GM12878 (cell line): ENCODE data around the gene ALAD. TPM values are rescaled to one million over a fixed set of nuclear protein-coding genes. Genes with fewer than 3 reads are reported as not detected.
A peak's percentile ranks its signal among the peaks of the same experiment; 100 is the strongest.

ENCODE experiments used
- ATAC-seq: fragments of 200-7000 bp; cut with Tn5 transposase; 3 replicates; pipeline ENCODE4 v1.9.1; 2020; ENCODE audit warnings: mild to moderate bottlenecking, moderate library complexity
- BruUV-seq: library from RNA; stranded (reverse); fragments of 400-500 nt; replicated peaks from 2 replicates; lab custom pipeline; 2021; lab: Mats Ljungman, UMichigan
- CTCF ChIA-PET: fragments of 300-600 bp; sonication (Branson Sonifier 250); formaldehyde crosslinking; extraction: SDS; loops from one replicate; lab custom pipeline; 2021; ENCODE audit warnings: inconsistent platforms; lab: Yijun Ruan, JAX
- POLR2A ChIA-PET: fragments of 350-600 bp; formaldehyde crosslinking; extraction: SDS; loops from one replicate; lab custom pipeline; 2021; ENCODE audit warnings: inconsistent platforms; lab: Charles Lee
- RAD21 ChIA-PET: fragments of 300-600 bp; sonication (Branson Sonifier 250); formaldehyde crosslinking; loops from one replicate; lab custom pipeline; 2023; ENCODE audit warnings: antibody characterized with exemption; ENCODE audit not compliant: unreplicated experiment; lab: Charles Lee
- SMC1A ChIA-PET: fragments of 300-600 bp; sonication (Branson Sonifier 250); formaldehyde crosslinking; loops from one replicate; lab custom pipeline; 2023; ENCODE audit not compliant: unreplicated experiment, uncharacterized antibody; lab: Charles Lee
- DNase-seq: peaks from one replicate; pipeline ENCODE4 v3.0.0-alpha.2; 2011; ENCODE audit warnings: low read depth, low spot score
- FAIRE-seq: peaks from 3 replicates; lab custom pipeline; 2011; peaks lifted over from hg19 to GRCh38; lab: Jason Lieb, UNC
- H2AFZ ChIP-seq: 2 replicates; pipeline ENCODE4 v1.6.0; 2011; ENCODE audit warnings: low read depth, low read length, control low read depth; ENCODE audit not compliant: control insufficient read depth
- H3K27ac ChIP-seq: 2 replicates; pipeline ENCODE4 v1.5.1; 2011; ENCODE audit warnings: control low read depth; ENCODE audit not compliant: control insufficient read depth, insufficient read depth
- H3K27me3 ChIP-seq, 2 experiments: replicated peaks in 1 of 2; 2 replicates each; pipeline versions ENCODE4 v1.6.0 to v1.6.1; 2011; ENCODE audit warnings: low read length in 1 of 2; ENCODE audit not compliant: control insufficient read depth in 2 of 2, insufficient read depth in 2 of 2
- H3K36me3 ChIP-seq, 2 experiments: 2 replicates each; pipeline ENCODE4 v1.5.1; 2011; ENCODE audit warnings: low read length in 1 of 2; ENCODE audit not compliant: control insufficient read depth in 2 of 2, insufficient read depth in 2 of 2
- H3K4me1 ChIP-seq: 2 replicates; pipeline ENCODE4 v1.6.1; 2011; ENCODE audit warnings: mild to moderate bottlenecking, low read length, moderate library complexity, mixed read lengths; ENCODE audit not compliant: control insufficient read depth, insufficient read depth
- H3K4me2 ChIP-seq: 2 replicates; pipeline ENCODE4 v1.6.0; 2011; ENCODE audit warnings: control low read depth; ENCODE audit not compliant: control insufficient read depth, insufficient read depth
- H3K4me3 ChIP-seq: fragments of 200-600 bp; sonication (generic); 2 replicates; pipeline ENCODE4 v1.5.1; 2016
- H3K79me2 ChIP-seq: 2 replicates; pipeline ENCODE4 v1.6.0; 2011; ENCODE audit warnings: low read length; ENCODE audit not compliant: control insufficient read depth, insufficient read depth
- H3K9ac ChIP-seq: 2 replicates; pipeline ENCODE4 v1.8.0; 2011; ENCODE audit warnings: low read length, control low read depth, mixed read lengths; ENCODE audit not compliant: control insufficient read depth, insufficient read depth
- H3K9me3 ChIP-seq: replicated peaks from 3 replicates; pipeline ENCODE4 v1.5.1; 2011; ENCODE audit warnings: mild to moderate bottlenecking, low read length; ENCODE audit not compliant: control insufficient read depth, insufficient read depth
- H4K20me1 ChIP-seq: 2 replicates; pipeline ENCODE4 v1.6.0; 2011; ENCODE audit not compliant: control insufficient read depth, insufficient read depth
- EZH2 ChIP-seq: IDR thresholded peaks from 2 replicates; pipeline ENCODE4 v1.6.1; 2012; ENCODE audit warnings: low read depth, mild to moderate bottlenecking, control low read depth, inconsistent platforms, low read length, borderline replicate concordance; ENCODE audit not compliant: control insufficient read depth
- KLF5 ChIP-seq: fragments of 450-650 bp; IDR thresholded peaks from 2 replicates; pipeline ENCODE4 v1.6.1; 2014; ENCODE audit warnings: mild to moderate bottlenecking; ENCODE audit not compliant: partially characterized antibody
- NR2C1 ChIP-seq: fragments of 450-650 bp; IDR thresholded peaks from 2 replicates; pipeline ENCODE4 v1.6.1; 2017; ENCODE audit warnings: antibody characterized with exemption, mild to moderate bottlenecking, moderate library complexity
- ZNF24 ChIP-seq: fragments of 450-650 bp; IDR thresholded peaks from 2 replicates; pipeline ENCODE4 v1.6.1; 2017; ENCODE audit warnings: antibody characterized with exemption, mild to moderate bottlenecking
- WGBS: methylation state at CpG from one replicate; pipeline ENCODE4 v1.1.6; 2016; ENCODE audit warnings: low lambda C conversion rate; ENCODE audit not compliant: insufficient replicate concordance, insufficient coverage; ENCODE audit errors: missing lambda C conversion rate; 5-methylcytosine and 5-hydroxymethylcytosine counted together
- in situ Hi-C: fragments of 300-500 bp; cut with MboI; formaldehyde crosslinking; loops from 9 replicates; pipeline ENCODE4 v1.14.3; 2018; ENCODE audit warnings: mixed read lengths
- intact Hi-C: fragments of 100-400 bp; cut with micrococcal nuclease; formaldehyde crosslinking; loops from one replicate; pipeline ENCODE4 v1.14.2; 2022; ENCODE audit not compliant: unreplicated experiment
- polyA plus RNA-seq, 11 experiments: library from polyadenylated mRNA; depleted of rRNA in 4 of 11; unstranded in 6 of 11; stranded (reverse) in 5 of 11; fragments of >200 nt; fragmentation: Nextera tagmentation in 4 of 11; fragmentation: Illumina TruSeq in 1 of 11; extraction: Ambion mirVana in 4 of 11; extraction: Trizol in 1 of 11; gene quantifications; 1 replicate in 1 of 11; 2 replicates in 10 of 11; pipeline versions ENCODE4 v1.2.1 to v1.2.3, GENCODE V29; 2011 to 2016; ENCODE audit warnings: inconsistent platforms in 2 of 11, missing spikeins in 2 of 11, low read depth in 1 of 11
- total RNA-seq, 4 experiments: library from RNA; depleted of rRNA in 3 of 4; stranded (reverse); fragments of >200 nt in 3 of 4; fragmentation: Illumina TruSeq in 1 of 4; extraction: Trizol in 1 of 4; gene quantifications; 2 replicates each; pipeline versions ENCODE4 v1.2.1 to v1.2.3, GENCODE V29; 2013 to 2021
- TF ChIP-seq, protein P1 (sequence below): fragments of 450-650 bp; conservative IDR thresholded peaks from 2 replicates; pipeline ENCODE4 v1.6.1; 2017; ENCODE audit warnings: mild to moderate bottlenecking, moderate library complexity
- TF ChIP-seq, protein P2 (sequence below): IDR thresholded peaks from 2 replicates; pipeline ENCODE4 v1.6.1; 2012; ENCODE audit warnings: low read depth, low read length, improper control_type of control experiment

The ALAD gene
- total and polyA plus RNA-seq, 10 of the 15 experiments (the other 5 are each of a cell fraction or from before 2014, with no cell fraction given), result 2.4 to 21.6 (median 12.9) TPM

DNA sequence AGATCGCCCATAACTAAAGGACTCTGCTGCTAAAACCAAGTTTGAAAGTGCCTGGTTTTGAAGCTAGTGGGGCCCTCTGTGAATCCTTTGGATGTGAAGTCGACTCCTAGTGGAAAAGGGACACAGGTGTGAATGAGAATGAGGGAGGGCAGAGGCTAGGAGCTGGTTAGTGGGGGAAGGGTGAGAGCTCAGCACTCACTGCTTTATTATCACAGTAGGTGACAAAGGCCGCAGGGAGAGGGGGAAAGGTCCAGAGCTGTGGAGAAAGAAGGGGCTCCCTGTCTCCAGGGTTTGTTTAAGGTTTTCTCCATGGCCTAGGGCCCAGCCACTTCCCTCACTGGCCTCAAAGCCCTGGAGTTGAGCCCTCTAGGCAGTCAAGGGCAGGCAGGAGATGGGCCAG, 27.8 kb downstream of the ALAD start:
- H3K9ac ChIP-seq, result no peak overlapping the region
- ChIA-PET SMC1A (interaction anchor here (1.1 to 1.2 kb wide), 2 partner anchors 100 to 218 kb away, joined by 3 to 5 read pairs; no protein-coding TSS in a partner anchor), CTCF (interaction anchor here (0.6 kb wide), 1 partner anchor 37 kb away, joined by 3 read pairs; the partner anchor contains the start of genes C9orf43 and POLE3), RAD21 (interaction anchor here (0.9 to 1.4 kb wide), 2 partner anchors 65 to 282 kb away, joined by 3 read pairs; no protein-coding TSS in a partner anchor), POLR2A (interaction anchor here (1.0 kb wide), 1 partner anchor 23 kb away, joined by 3 read pairs; the partner anchor contains the start of gene BSPRY)
- intact Hi-C loops, result no loop called here
- no peak for ATAC-seq
- H3K9me3 ChIP-seq, result no peaks in the 10 kb centered on the region
- H4K20me1 ChIP-seq, result no peaks in the 10 kb centered on the region
- DNase-seq, result no peak
- no peak for FAIRE-seq
- peaks cover 5 to 7% of the 10 kb centered on the region in 2 experiments for H3K36me3 ChIP-seq
- H3K4me3 ChIP-seq, result no peak overlapping the region
- no peak overlapping the region for H2AFZ ChIP-seq
- no peaks in the 10 kb centered on the region for H3K27me3 ChIP-seq
- H3K27ac ChIP-seq, result 0 out of 2 replicates have a peak overlapping the region, but pooled peaks have one; percentile 19
- BruUV-seq, result no TSS peak
- WGBS, result 80% methylated on average over 2 of the region's 3 CpGs
- H3K4me1 ChIP-seq, result peaks cover 18% of the 10 kb centered on the region
- peaks cover 5% of the 10 kb centered on the region for H3K79me2 ChIP-seq
- peak overlapping the region; percentile 0; the same call in 1 of the 2 replicates for H3K4me2 ChIP-seq
- no peak for TF ChIP-seq ZNF24
- no peak for TF ChIP-seq KLF5
- TF ChIP-seq, protein P1, sequence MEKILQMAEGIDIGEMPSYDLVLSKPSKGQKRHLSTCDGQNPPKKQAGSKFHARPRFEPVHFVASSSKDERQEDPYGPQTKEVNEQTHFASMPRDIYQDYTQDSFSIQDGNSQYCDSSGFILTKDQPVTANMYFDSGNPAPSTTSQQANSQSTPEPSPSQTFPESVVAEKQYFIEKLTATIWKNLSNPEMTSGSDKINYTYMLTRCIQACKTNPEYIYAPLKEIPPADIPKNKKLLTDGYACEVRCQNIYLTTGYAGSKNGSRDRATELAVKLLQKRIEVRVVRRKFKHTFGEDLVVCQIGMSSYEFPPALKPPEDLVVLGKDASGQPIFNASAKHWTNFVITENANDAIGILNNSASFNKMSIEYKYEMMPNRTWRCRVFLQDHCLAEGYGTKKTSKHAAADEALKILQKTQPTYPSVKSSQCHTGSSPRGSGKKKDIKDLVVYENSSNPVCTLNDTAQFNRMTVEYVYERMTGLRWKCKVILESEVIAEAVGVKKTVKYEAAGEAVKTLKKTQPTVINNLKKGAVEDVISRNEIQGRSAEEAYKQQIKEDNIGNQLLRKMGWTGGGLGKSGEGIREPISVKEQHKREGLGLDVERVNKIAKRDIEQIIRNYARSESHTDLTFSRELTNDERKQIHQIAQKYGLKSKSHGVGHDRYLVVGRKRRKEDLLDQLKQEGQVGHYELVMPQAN, result no peak
- no peak for TF ChIP-seq NR2C1
- TF ChIP-seq, protein P2, sequence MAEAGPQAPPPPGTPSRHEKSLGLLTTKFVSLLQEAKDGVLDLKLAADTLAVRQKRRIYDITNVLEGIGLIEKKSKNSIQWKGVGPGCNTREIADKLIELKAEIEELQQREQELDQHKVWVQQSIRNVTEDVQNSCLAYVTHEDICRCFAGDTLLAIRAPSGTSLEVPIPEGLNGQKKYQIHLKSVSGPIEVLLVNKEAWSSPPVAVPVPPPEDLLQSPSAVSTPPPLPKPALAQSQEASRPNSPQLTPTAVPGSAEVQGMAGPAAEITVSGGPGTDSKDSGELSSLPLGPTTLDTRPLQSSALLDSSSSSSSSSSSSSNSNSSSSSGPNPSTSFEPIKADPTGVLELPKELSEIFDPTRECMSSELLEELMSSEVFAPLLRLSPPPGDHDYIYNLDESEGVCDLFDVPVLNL, result no peak
- TF ChIP-seq EZH2, result no peak
- TF ChIP-seq, all 136 proteins: peak for 0
- in situ Hi-C loops, result no loop called here
